Left ventricle myocardium inferior (tissue), 1 donor: ENCODE measurements around the gene YY1. TPM values are rescaled to one million over a fixed set of nuclear protein-coding genes. Genes with fewer than 3 reads are reported as not detected.
A peak's percentile ranks its signal among the peaks of the same experiment; 100 is the strongest.

ENCODE experiments used
- DNase-seq: peaks from one replicate; pipeline ENCODE4 v3.0.0-alpha.2; 2020
- H3K27ac ChIP-seq: fragments of 200-600 bp; replicated peaks from 2 replicates; pipeline ENCODE4 v1.8.0; 2021
- H3K27me3 ChIP-seq: fragments of 200-600 bp; 2 replicates; pipeline ENCODE4 v1.8.0; 2021; ENCODE audit warnings: low read depth
- H3K36me3 ChIP-seq: fragments of 200-600 bp; 2 replicates; pipeline ENCODE4 v1.8.0; 2021
- H3K4me1 ChIP-seq: fragments of 200-600 bp; 2 replicates; pipeline ENCODE4 v1.8.0; 2021
- H3K4me3 ChIP-seq: fragments of 200-600 bp; 2 replicates; pipeline ENCODE4 v1.8.0; 2021; ENCODE audit warnings: mild to moderate bottlenecking, moderate library complexity
- H3K9me3 ChIP-seq: fragments of 200-600 bp; replicated peaks from 2 replicates; pipeline ENCODE4 v1.8.0; 2021
- intact Hi-C: fragments of 100-400 bp; cut with micrococcal nuclease; formaldehyde crosslinking; loops from one replicate; pipeline ENCODE4 v1.11.0; 2022
- total RNA-seq: library from RNA; stranded (reverse); fragmentation: NEBNext Ultra II Directional; extraction: Animal tissue kit (Norgen Biotek cat#: 25700); gene quantifications from one replicate; pipeline ENCODE4 v1.2.1, GENCODE V29; 2021
- TF ChIP-seq, protein P1 (sequence below): fragments of 200-600 bp; IDR thresholded peaks from 2 replicates; pipeline ENCODE4 v1.8.0; 2021; ENCODE audit warnings: antibody characterized with exemption, mild to moderate bottlenecking, borderline replicate concordance
- donor health status: DM: no; HTN: yes; CAD: no; lungs with severe emphysema.

The YY1 gene
- total RNA-seq, 1 donor from 2014 or later = 44.7 TPM

DNA sequence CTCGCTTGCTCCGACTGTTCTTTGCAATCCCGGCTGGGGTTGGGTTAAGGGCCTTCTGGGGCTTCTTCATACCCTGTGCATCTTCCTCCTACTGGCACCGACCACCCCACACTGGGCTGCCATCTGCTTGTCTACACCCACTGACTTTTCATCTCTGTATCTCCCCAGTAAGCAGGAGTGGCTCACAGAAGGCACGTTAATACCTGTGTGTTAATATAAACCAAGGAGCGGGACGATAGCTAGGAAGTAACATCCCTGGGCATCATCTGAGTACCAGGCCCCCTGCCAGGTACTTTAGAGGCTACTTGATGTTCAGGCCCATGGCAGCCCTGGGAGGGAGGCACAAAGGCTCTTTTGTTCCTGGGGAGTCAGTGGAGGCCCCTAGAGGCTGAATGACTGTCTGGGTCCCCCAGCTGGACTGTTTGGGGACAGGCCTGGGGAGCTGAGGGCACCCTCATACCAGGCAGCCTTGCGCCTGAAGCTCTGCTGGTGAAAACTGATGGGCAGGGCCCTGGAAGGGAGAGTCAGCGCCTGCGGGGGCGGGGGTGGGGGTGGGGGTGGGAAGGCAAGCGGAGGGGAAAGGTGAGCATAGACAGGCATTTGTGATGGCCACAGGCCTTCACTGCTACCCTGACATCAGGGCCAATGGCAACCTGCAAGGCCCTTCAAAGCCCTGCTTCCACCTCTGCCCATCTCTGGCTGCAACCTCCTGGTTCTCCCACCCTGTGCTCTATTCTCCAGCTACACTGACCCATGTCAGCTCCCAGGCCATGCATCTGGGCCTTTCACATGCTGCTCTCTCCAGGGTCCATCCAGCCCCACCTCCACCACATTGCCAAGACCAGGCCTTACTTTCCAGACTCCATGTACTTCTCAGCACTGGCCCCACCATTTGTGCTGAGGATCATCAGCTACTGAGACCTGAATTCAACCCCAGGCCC lies 45.3 kb upstream of the YY1 start:
- TF ChIP-seq, protein P1, sequence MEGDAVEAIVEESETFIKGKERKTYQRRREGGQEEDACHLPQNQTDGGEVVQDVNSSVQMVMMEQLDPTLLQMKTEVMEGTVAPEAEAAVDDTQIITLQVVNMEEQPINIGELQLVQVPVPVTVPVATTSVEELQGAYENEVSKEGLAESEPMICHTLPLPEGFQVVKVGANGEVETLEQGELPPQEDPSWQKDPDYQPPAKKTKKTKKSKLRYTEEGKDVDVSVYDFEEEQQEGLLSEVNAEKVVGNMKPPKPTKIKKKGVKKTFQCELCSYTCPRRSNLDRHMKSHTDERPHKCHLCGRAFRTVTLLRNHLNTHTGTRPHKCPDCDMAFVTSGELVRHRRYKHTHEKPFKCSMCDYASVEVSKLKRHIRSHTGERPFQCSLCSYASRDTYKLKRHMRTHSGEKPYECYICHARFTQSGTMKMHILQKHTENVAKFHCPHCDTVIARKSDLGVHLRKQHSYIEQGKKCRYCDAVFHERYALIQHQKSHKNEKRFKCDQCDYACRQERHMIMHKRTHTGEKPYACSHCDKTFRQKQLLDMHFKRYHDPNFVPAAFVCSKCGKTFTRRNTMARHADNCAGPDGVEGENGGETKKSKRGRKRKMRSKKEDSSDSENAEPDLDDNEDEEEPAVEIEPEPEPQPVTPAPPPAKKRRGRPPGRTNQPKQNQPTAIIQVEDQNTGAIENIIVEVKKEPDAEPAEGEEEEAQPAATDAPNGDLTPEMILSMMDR = no peak
- no peaks in the 10 kb centered on the region for H3K36me3 ChIP-seq
- H3K4me1 ChIP-seq = peaks cover 19% of the 10 kb centered on the region

DNA sequence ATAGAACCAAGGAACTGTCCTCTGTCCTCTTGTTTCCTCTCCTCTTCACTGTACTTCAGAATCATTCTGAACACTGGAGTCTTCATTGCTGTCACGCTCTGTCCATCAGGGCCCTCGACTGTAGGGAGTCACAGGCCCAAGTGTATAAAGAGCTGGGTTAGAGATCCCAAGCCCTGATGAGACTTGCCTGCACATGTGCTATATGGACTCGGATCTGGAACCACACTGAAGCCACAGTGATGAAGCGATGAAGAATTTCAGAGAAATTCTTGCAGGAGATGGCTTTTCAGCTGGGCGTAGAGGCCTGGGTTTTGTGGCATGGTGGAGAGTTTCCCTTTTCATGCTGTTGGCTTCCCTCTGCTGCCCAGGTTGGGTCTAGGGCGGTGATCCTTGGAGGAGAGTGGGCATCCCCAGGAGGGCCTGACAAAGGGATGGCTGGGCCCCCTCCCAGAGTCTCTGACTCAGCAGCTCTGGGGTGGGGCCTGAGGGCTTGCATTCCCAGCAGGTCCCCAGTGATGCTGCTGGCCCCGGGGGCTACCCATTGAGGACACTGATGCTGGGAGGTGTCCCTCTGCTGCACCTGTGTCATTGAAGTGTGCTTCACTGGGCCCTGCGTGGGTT lies 39.6 kb upstream of the YY1 start:
- H3K27me3 ChIP-seq = no peaks in the 10 kb centered on the region
- TF ChIP-seq, protein P1 = no peak
- intact Hi-C loops = no loop called here

More for the DNA sequence above, 45.3 kb upstream of the YY1 start:
- DNase-seq = no peak
- Histone ChIP-seq H3K27ac (peak overlapping the region; percentile 96), H3K9me3 (no peaks in the 10 kb centered on the region), H3K27me3 (no peaks in the 10 kb centered on the region), H3K4me3 (peak overlapping the region; percentile 70)
- intact Hi-C loops = loop anchor here (5.0 kb wide), 1 partner anchor 211 kb away; no protein-coding TSS in a partner anchor

DNA sequence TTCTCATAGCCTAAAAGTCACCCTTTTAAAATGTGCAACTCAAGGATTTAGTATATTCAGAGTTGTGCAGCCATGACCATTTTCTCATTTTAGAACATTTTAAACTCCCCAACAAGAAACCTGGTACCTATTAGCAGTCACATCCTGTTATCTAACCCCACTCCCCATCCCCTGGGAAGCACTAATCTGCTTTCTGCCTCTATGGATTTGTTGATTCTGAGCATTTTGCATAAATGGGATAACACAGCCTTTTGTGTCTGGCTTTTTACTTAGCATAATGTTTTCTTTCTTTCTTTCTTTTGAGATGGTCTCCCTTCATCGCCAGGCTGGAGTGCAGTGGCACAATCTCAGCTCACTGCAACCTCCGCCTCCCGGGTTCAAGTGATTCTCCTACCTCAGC lies 38.6 kb upstream of the YY1 start:
- no peak overlapping the region for H3K4me3 ChIP-seq
- H3K36me3 ChIP-seq = no peaks in the 10 kb centered on the region
- peaks cover 4% of the 10 kb centered on the region for H3K4me1 ChIP-seq
- intact Hi-C loops = no loop called here
- H3K9me3 ChIP-seq = no peaks in the 10 kb centered on the region
- TF ChIP-seq, protein P1 = no peak
- no peak overlapping the region for H3K27ac ChIP-seq
- DNase-seq = no peak
- H3K27me3 ChIP-seq = no peaks in the 10 kb centered on the region

More for the DNA sequence above, 39.6 kb upstream of the YY1 start:
- Histone ChIP-seq H3K9me3 (no peaks in the 10 kb centered on the region), H3K4me3 (no peak overlapping the region), H3K4me1 (no peaks in the 10 kb centered on the region), H3K36me3 (no peaks in the 10 kb centered on the region), H3K27ac (no peak overlapping the region)
- DNase-seq = no peak

DNA sequence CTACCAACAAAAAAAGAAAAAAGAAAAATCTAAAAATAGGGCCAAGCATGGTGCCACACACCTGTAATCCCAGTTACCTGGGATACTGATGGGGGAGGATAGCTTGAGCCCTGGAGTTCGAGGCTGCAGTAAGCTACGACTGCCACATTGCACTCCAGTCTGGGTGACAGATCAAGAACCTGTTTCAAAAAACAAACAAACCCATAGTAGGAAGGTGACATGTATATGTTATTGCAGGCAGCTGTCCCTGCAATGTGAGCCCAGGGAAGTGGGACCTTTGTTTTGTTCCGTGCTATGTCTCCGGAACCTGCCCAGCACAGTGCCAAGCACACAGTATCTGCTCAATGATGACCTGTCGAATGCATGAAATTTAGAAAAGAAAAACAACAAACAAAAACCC lies 37.2 kb upstream of the YY1 start:
- Histone ChIP-seq H3K36me3 (no peaks in the 10 kb centered on the region), H3K4me3 (no peak overlapping the region), H3K27me3 (no peaks in the 10 kb centered on the region), H3K4me1 (peaks cover 4% of the 10 kb centered on the region), H3K9me3 (no peaks in the 10 kb centered on the region), H3K27ac (no peak overlapping the region)
- TF ChIP-seq, protein P1 = no peak
- intact Hi-C loops = no loop called here
- DNase-seq = no peak

DNA sequence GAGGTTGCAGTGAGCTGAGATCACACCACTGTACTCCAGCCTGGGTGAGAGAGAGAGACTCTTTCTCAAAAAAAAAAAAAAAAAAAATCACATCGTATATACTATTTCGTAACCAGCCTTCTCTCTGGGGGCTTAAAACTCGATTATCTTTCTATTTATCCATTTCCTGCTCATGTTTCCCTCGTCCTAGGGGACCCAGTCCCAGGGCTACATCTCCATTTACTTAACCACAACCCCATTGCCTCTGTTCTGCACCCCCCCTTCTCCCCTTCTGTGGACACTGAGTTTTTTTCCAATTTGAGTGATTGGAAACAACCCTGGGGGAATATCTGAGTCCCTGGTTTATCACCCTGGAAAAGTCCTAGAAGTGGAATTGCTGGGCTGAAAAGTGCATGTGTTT lies 36.2 kb upstream of the YY1 start:
- TF ChIP-seq, protein P1 = no peak
- peaks cover 4% of the 10 kb centered on the region for H3K4me1 ChIP-seq

More for the DNA sequence above, 36.2 kb upstream of the YY1 start:
- Histone ChIP-seq H3K4me3 (no peak overlapping the region), H3K27ac (peak overlapping the region; percentile 24), H3K9me3 (no peaks in the 10 kb centered on the region), H3K27me3 (no peaks in the 10 kb centered on the region), H3K36me3 (no peaks in the 10 kb centered on the region)
- intact Hi-C loops = no loop called here
- no peak for DNase-seq
